ENCODE results near the gene VWA1.
A peak's percentile ranks its signal among the peaks of the same experiment; 100 is the strongest.
"Not testable (repeated sequence)": the region's sequence is repeated elsewhere in the genome, so short reads cannot be mapped to it uniquely, and the experiment has no call there.

VWA1 gene

DNA sequence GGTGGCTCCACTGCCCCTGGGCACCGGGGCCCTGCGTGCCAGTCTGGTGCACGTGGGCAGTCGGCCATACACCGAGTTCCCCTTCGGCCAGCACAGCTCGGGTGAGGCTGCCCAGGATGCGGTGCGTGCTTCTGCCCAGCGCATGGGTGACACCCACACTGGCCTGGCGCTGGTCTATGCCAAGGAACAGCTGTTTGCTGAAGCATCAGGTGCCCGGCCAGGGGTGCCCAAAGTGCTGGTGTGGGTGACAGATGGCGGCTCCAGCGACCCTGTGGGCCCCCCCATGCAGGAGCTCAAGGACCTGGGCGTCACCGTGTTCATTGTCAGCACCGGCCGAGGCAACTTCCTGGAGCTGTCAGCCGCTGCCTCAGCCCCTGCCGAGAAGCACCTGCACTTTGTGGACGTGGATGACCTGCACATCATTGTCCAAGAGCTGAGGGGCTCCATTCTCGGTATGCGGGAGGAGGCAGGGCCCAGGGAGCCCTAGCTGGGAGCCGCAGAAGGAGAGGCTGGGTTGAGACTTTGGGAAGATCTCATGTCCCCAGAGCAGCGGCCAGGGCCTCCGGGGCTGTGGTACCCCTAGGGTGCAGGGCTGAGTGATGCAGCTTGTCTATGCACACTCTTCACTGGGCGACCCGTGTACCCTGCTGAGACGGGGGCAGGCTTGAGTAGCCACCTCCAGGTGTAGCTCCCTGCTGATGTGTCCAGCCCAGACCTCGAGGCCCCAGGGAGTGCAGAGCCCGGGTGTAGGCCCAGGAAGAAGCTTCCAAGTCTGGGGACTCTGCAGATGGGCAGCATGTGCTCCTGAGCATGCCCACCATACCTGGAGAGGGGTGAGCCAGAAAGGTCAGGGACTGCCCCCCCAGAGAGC lies 1.8 kb downstream of the VWA1 start:
- DNase-seq = no peak

DNA sequence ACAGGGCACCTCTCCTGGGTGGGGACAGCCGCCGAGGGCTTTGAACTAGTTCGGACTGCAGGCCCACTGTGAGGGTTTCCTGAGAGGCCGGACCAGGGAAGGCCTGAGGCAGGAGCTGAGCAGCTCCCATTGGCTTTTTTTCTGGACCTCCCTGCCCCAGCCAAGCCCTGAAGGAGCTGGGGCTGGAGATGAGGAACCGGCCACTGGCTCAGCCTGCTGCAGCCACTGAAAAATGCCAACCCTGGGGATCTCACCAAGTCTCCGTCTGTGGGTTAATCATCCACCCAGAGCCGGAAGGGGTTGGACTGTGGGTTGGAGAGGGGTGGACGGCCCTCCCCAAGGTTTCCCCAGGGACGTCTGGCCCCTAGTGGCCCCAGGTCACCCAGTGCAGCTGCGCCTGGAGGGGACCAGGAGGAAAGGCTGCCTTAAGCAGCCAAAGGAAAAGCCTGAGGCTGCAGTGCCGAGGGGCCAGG lies 2.5 kb downstream of the VWA1 start:
- no peak for DNase-seq

DNA sequence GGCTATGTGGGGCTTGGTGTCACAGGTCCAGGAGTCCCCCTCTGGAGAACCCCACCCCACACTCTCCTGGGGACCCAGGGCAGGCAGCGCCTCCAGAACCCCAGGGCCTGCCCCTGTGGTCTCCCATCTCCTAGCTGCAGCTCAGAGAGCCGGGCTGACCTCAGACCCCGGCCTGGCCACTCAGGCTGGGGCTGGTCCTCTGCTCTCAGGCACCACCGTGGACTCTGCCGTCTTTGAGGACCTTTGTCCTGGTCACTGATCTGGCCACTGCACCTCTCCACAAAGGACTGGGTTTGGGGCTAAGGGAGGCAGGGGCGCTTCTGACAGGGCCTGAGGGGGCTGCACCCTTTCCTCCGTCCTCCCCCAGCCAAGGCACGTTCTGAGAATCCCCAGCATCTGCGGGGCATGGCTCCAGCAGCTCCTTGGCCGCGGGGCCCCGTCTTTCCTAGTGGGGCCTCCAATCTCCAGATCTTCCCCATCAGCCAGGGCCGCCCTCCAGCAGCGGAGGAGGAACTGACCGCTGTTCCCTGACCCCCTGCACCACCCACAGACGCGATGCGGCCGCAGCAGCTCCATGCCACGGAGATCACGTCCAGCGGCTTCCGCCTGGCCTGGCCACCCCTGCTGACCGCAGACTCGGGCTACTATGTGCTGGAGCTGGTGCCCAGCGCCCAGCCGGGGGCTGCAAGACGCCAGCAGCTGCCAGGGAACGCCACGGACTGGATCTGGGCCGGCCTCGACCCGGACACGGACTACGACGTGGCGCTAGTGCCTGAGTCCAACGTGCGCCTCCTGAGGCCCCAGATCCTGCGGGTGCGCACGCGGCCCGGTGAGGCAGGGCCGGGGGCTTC lies 3.3 kb downstream of the VWA1 start:
- DNase-seq = no peak

DNA sequence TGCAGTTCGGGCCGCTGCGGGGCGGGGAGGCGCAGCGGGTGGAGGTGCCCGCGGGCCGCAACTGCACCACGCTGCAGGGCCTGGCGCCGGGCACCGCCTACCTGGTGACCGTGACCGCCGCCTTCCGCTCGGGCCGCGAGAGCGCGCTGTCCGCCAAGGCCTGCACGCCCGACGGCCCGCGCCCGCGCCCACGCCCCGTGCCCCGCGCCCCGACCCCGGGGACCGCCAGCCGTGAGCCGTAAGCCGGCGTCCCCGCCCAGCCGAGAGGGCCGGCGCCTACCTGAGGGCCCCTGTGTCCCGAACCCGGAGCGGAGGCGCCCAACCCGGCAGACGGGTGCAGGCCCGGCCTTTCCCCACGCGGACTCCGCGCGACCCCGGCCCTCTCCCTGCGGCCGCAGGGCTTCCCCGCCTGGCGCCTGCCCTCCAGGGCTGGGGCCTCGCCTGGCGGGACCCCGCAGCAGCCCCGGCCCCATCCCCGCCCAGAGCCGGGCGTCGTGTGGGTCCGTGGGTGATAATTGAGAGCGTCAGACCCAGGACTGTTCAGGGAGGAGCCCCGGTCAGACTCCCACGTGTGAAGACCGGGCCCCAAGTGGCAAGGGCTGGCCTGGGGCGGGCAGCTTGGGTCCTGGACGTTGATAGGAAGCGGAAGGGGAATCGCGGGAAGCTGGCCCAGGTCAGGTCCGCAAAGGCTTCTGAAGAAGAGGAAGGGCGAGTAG lies 4.2 kb downstream of the VWA1 start:
- DNase-seq = no peak

DNA sequence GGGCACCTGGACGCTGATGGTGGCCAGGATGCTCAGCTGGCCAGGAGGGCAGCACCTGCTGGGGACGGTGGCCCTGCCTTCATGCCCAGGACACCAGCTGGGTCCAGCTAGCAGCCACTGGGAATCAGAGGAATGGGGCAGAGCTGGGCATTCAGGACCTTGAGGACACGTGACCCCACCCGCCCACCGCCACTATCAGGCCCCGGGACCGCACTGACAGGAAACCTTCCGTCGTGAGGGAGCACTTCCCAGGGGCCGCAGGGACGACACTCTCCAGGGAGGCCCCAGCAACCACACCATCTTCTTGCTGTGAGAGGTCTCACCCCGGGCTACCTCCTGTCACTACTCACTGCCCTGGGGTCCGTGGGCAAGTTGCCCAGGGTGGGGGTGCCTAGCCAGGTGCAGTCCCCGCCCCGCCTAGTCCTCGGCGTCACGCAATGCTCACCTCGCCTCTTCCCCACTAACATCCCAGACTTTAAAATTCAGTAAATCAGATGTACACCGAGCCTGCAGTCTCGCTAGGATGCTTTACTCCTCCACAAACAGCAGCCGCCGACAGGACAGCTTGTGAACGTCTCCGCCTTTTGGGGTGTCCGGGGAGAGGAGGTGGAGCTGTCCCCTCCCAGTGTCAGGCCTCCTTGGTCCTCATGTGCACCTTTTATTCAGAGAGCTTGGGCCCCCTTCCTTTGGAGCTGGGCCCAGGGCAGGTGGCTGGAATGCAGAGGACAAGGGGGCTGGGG lies 4.9 kb downstream of the VWA1 start:
- DNase-seq = no peak

DNA sequence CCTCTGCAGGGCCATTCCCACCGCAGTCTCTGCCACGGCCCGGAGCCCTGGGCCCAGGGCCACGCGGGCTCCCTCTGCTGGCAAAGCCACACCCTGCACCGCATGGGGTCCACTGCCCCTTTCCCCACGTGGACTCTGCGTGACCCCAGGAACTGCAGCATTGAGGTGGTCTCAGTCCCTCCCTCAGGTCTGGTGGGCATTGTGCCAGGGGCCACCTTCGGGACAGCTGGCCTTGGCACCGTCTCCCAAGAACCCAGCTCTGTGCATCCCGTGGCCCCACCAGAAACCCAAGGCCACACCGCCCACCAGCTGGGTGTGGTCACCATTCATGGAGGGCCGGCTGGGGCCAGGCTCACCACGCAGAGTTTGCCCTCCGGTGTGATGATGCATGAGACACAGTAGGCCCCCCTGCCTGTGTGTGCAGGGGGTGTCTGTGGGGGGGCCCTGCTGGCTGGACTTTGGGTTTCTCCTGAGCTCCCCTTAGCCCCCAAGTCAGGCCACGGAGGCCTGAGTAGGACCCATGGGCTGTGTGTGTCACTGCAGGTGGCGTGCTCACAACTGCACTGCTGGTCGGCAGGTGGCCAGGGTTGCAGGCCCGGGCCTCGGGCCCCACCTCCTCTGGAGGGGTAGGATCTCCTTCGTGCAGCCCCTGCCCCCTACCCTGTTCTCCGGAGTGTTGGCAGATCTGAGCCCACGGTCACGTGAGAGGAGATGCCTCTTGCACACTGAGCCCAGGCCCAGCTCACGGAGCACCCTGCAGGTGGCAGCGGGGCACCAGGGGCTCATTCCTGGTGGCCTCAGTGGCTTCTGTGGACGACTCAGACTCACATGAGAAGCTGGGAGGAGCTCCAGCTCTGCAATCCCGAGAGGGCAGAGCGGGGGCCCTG lies 5.8 kb downstream of the VWA1 start:
- DNase-seq = peak; percentile 48

DNA sequence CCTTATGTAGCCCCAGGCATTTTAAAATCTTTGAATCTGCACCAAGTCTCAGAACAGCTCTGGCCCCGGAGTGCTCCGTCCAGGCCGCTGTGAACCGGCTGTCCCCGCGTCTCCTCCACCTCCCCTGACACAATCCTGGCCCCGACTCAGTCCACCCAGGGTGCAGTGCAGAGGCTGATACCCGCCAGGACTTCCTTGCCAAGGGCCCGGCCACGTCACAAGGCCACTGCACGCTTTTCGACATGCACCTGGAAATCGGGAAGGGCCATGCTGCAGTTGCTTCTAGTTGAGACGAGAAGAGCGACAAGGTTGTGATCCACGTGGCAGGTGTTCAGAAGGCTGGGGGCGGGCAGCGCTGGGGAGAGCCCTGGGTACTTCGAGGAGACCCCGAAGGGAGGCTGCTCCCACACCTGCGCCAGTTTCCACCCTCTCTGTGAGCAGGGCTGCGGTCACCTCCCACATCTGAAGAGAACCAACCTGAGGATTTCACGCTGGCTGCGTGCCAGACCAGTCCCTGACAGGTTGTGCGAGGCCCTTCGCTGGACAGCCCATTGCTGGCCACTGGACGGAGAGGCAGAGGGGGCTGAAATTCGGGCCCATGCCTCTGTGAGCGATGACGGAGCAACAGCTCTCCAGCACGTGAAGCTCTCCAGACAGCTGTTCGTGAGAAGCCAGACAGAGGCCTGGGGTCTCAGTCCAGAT lies 6.7 kb downstream of the VWA1 start:
- no peak for DNase-seq

DNA sequence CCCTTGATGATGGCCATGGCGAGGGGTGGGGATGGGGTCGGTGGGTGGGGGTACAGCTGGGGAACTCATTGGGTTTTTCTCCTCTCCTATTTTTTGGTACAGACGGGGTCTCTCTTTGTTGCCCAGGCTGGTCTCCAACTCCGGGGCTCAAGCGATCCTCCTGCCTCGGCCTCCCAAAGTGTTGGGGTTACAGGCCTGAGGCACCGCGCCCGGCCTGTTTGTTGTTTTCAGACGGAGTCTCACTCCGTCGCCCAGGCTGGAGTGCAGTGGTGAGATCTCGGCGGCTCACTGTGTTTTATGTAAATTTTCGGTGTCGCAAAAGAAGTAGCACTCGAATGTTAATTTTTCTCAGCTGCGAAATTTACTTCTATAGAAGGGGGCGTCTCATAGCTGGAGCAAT lies 11.1 kb downstream of the VWA1 start:
- DNase-seq = not testable (repeated sequence)

DNA sequence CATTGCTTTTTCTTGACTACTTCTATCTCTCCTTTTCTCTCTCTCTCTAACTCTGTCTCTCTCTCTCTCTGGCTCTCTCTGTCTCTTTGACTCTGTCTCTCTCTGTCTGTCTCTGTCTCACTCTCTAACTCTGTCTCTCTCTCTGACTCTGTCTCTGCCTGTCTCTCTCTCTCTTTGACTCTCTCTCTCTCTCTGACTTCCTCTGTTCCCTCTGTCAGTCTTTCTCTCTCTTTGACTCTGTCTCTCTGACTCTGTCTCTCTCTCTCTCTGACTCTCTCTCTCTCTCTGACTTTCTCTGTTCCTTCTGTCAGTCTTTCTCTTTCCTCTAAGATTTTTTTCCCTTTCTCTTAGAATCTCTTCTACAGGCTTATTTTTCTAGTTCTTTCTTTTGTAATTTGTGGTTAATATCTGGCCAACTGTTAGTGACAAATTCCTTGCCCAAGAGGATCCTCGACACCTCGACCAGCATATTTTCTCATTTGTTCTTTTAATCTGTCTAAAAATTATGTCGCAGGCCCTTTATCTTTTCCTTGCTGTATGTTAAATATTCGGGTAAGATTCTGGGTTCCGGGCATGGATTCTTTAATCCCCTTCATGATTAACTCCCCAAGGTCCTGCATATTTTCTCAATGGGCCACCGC lies 13.7 kb downstream of the VWA1 start, which contains the start of gene ATAD3C:
TSS of gene ATAD3C (plus strand) at position 591 of the 641 bp plus-strand sequence. CDS start 995 bp downstream, outside the sequence.
- DNase-seq = no peak

DNA sequence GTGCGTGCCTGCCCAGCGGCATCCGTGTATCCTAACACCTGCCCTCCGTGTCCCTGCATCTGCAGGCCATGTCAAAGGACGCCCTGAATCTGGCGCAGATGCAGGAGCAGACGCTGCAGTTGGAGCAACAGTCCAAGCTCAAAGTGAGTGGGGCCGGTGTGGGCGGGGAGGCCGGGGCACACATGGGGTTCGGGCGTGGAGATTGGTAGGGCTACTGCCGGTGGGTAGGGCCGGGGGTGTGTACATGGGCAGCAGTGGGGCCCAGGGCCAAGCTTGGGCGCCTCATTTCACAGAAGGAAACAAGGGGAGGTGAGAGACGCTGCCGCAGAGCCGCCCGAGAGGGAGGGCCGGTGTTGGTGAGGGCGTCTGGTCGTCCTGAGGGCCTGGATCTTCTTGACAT lies 15.1 kb downstream of the VWA1 start:
- DNase-seq = not testable (repeated sequence)

DNA sequence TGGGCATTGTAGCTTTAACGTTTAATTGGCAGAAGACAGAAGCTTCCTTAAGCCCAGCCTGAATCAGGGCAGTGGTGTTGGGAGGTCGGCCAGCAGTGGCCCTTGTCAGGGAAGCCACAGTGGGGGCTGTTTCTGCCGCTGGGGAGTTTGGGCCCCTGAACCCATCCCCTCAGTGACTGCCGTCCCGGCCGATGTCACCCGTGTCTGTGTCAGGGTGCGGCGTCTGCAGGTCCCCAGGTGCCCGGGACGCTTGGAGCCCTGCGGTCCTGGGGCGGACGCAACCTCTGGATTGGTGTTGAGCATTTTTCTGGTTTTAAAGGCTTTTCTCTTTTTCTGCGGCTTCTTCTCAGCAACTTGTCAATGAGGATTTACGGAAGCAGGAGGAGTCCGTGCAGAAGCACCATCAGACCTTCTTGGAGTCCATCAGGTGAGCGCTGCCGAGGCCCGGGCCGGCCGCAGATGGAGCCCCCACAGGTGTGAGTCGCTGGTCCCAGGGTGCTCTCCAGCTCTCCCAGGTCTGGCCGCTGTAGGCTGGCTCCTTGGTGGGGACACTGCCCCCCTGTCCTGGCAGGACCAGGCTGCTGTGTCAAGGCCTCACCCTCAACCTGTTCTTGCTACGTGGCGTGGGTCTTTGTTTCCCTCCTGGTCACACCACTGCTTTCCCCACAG lies 16.3 kb downstream of the VWA1 start:
- DNase-seq = no peak

DNA sequence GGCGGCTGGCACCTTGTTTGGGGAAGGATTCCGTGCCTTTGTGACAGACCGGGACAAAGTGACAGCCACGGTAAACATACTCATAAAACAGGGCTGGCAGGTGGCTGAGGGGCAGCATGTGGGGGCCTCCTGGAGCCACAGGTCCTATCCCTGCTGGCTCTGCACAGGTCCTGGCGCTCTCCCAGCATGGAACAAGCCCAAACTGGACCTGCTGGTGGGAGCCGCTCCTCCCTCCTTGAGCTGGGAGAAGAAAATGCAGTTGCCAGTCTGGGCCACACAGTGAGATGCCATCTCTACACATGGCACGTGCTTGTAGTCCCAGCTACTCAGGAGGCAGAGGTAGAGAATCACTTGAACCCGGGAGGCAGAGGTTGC lies 16.9 kb downstream of the VWA1 start:
- peak; percentile 72 for DNase-seq

DNA sequence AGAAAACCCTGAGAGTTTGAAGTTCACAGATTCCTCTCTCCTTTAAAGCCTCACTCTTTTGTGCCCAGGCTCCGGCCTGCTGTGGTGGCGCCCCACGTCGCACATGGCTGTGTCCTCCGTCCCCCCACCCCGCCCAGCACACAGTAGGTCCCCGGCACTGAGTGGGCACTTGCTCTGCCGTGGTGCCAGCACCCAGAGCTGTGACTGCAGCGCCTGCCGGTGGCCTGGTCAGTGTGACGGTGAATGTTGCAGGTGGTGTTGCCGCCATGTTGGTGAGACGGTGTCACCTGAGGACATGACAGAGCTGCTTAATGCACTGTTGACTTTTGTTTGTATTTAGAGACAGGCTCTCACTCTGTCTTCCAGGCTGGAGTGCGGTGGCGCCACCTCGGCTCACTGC lies 17.4 kb downstream of the VWA1 start:
- DNase-seq = no peak

DNA sequence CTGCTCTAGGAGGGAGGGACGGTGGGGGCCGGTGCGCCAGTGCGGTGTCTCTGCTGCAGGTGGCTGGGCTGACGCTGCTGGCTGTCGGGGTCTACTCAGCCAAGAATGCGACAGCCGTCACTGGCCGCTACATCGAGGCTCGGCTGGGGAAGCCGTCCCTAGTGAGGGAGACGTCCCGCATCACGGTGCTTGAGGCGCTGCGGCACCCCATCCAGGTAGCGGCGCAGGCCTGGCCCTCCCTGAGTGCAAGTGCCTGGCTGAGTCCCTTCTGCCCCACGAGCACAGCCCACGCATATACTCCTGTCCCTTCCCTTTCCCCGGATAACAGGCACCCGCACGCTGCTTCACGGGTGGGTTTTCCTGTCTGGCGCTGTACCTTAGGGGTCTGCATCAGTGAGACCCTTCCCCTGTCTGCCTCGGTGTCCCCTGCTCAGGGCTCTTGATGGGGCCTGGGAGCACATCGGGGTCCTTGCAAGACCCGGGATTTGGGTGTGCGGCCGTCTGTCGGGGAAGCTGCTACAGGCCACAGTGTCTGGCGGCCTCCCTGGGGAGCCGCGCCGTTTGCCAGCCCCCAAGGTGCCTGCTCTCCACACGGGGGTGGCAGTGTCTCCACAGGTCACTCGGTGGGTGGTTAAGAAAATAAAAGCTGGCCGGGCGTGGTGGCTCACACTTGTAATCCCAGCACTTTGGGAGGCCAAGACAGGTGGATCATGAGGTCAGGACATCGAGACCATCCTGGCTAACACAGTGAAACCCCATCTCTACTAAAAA lies 19.0 kb downstream of the VWA1 start:
- not testable (repeated sequence) for DNase-seq

DNA sequence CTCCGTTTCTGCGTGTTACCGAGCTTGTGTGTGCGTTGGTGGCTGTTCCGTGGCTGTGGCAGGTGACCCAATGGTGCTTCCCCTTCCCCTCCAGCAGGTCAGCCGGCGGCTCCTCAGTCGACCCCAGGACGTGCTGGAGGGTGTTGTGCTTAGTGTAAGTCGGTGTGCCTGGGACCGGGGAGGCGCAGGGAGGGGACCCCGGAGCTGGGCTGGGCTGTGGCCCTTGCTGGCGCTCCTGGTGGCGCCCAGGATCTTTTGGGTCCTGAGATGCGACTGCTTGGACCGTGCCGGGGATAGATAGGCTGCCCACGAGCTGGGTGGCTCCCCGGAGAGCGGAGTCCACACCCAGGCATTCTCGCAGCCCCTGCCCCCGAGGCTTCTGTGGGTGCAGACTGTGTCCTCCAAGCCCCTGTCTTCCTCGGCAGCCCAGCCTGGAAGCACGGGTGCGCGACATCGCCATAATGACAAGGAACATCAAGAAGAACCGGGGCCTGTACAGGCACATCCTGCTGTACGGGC lies 19.9 kb downstream of the VWA1 start:
- no peak for DNase-seq

DNA sequence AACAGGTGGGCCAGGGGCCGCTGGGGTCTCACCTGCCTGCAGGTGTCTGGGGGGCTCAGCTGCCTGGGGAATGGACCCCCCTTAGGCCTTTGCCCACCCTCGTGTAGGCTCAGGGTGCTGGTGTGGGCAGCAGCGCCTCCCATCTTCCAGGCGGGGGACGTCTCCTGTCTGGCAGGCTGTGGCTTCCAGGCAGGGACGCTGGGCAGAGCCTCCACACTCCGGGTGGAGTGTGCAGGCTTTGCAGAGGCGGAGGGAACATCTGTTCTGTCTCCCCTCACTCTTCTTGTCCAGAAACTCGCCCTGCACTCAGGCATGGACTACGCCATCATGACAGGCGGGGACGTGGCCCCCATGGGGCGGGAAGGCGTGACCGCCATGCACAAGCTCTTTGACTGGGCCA lies 20.4 kb downstream of the VWA1 start:
- DNase-seq = not testable (repeated sequence)

DNA sequence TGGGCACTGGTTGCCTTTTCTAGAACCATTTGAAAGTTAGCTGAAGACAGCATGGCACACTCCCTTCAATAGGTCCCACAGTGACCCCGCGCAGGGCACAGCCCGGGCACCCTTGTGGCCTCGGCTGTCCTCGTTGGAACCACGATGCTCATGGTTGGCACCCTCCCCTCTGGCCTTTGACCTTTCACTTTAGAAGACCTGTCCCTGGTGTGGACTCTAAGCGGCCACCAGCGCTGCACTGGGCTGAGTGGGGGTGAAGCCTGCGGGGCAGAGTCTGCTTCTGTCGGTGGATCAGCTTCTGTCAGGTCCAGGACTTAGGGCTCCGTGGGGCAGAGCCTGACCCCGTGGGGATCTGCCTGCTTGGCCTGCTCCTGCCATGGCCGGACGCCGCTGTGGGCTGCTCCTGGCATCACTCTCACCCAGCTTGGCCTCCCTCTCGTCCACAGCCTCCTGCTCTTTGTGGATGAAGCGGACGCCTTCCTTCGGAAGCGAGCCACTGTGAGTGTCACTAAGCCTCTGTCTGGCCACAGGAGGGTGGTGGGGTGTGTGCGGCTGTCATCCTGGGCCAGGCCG lies 21.3 kb downstream of the VWA1 start:
- not testable (repeated sequence) for DNase-seq

DNA sequence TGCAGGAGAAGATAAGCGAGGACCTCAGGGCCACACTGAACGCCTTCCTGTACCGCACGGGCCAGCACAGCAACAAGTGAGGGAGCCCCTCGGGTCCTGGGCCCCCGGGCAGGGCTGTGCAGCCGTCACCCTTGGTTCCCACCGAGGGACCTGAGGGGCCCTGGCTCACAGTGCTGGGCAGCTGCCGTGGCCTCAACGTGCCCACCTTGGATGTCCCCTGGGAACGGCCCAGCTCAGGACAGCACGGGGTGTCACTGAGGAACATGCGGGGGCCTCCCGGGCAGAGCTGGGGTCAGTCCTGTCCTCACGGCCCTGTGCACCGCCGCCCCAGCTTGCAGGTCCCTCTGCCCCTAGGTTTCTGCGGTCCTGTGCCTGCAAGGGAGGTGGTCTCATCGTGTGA lies 23.7 kb downstream of the VWA1 start:
- DNase-seq = not testable (repeated sequence)
